Aorta (tissue), 5 donors: ENCODE data around the gene ADRB2. TPM values are rescaled to one million over a fixed set of nuclear protein-coding genes. Genes with fewer than 3 reads are reported as not detected.
"Not testable (repeated sequence)": the region's sequence is repeated elsewhere in the genome, so short reads cannot be mapped to it uniquely, and the experiment has no call there.

Experiments
- ATAC-seq: fragments of 200-7000 bp; cut with Tn5 transposase; one replicate; pipeline ENCODE4 v1.9.1; 2022; ENCODE audit warnings: moderate library complexity; ENCODE audit not compliant: low FRiP score
- DNase-seq, 2 donors: peaks; one replicate each; pipeline ENCODE4 v3.0.0-alpha.2; 2020
- H3K27ac ChIP-seq, 2 donors: one replicate each; pipeline ENCODE4 v1.5.1; 2013; ENCODE audit warnings: low read length in 2 of 2, mild to moderate bottlenecking in 2 of 2, moderate library complexity in 2 of 2, control low read depth in 1 of 2, inconsistent platforms in 1 of 2, low read depth in 1 of 2
- H3K27me3 ChIP-seq, 2 donors: one replicate each; pipeline ENCODE4 v1.6.1; 2013; ENCODE audit warnings: control low read depth in 1 of 2, low read length in 1 of 2, mild to moderate bottlenecking in 1 of 2, moderate library complexity in 1 of 2; ENCODE audit not compliant: insufficient read depth in 2 of 2, control insufficient read depth in 1 of 2
- H3K36me3 ChIP-seq, 2 donors: one replicate each; pipeline ENCODE4 v1.6.1; 2013; ENCODE audit warnings: control low read depth in 1 of 2, low read length in 1 of 2, mild to moderate bottlenecking in 1 of 2; ENCODE audit not compliant: insufficient read depth in 2 of 2, control insufficient read depth in 1 of 2
- H3K4me1 ChIP-seq, 2 donors: one replicate each; pipeline ENCODE4 v1.6.1; 2013; ENCODE audit warnings: low read length in 2 of 2, control low read depth in 1 of 2, mild to moderate bottlenecking in 1 of 2, moderate library complexity in 1 of 2; ENCODE audit not compliant: insufficient read depth in 2 of 2, control insufficient read depth in 1 of 2
- H3K4me3 ChIP-seq, 2 donors: one replicate each; pipeline ENCODE4 v1.5.1; 2013; ENCODE audit warnings: low read length in 2 of 2, control low read depth in 1 of 2, mild to moderate bottlenecking in 1 of 2
- H3K9me3 ChIP-seq: one replicate; pipeline ENCODE4 v1.6.1; 2013; ENCODE audit warnings: mild to moderate bottlenecking, low read length; ENCODE audit not compliant: control insufficient read depth
- WGBS, 2 donors: extraction: QIAGEN DNeasy Blood & Tissue Kit; methylation state at CpG; one replicate each; pipeline ENCODE4 v1.1.7; 2013; 5-methylcytosine and 5-hydroxymethylcytosine counted together
- intact Hi-C, 2 donors: fragments of 100-400 bp; cut with DNase I; formaldehyde crosslinking; loops; one replicate each; pipeline versions ENCODE4 v1.14.2 to v1.15.0; 2022
- polyA plus RNA-seq, 2 donors: library from polyadenylated mRNA; stranded (reverse); fragments of 200-250 nt; gene quantifications; one replicate each; pipeline ENCODE4 v1.2.3, GENCODE V29; 2013
- total RNA-seq, 2 donors: library from RNA; stranded (reverse); fragmentation: NEBNext Ultra II Directional; extraction: Animal tissue kit (Norgen Biotek cat#: 25700); gene quantifications; one replicate each; pipeline ENCODE4 v1.2.1, GENCODE V29; 2021
- donor health status: healthy with polysubstance abuse.
- donor health status: Bipolar disorder and iron deficiency.
- donor health status: DM: no; HTN: no; CAD: no.
- donor health status: DM: no; HTN: no; CAD: no.
- donor health status: DM: yes; HTN: yes; CAD: no.

ADRB2 gene
- total and polyA plus RNA-seq, 4 donors = 0.13 to 4.5 (median 1.4) TPM

GRCh38 chr5:148875205-148875875 lies 48.9 kb downstream of the ADRB2 start:
- intact Hi-C loops = no loop called here
- no peaks in the 10 kb centered on the region for H3K36me3 ChIP-seq
- H3K4me3 ChIP-seq = no peak overlapping the region
- no peak for ATAC-seq
- no peak for DNase-seq
- H3K27ac ChIP-seq = no peak overlapping the region
- WGBS, 2 donors = 45 to 47% methylated on average over 4 of the region's 4 CpGs
- H3K4me1 ChIP-seq = peaks cover 0 to 2% of the 10 kb centered on the region in 2 donors
- H3K27me3 ChIP-seq = no peaks in the 10 kb centered on the region
- no peaks in the 10 kb centered on the region for H3K9me3 ChIP-seq

- intact Hi-C loops, DNase-seq, H3K4me3 ChIP-seq, H3K36me3 ChIP-seq, H3K27me3 ChIP-seq, H3K4me1 ChIP-seq, H3K9me3 ChIP-seq, ATAC-seq, H3K27ac ChIP-seq: not testable (repeated sequence)
- WGBS, 2 donors = 96 to 98% methylated on average over 5 of the region's 5 CpGs
These were observed 51.0 kb downstream of the ADRB2 start for GRCh38 chr5:148877436-148877835.

Other genes with a start within 250 kb of the ADRB2 start
- gene HTR4, start 172.1 kb upstream of the ADRB2 start, total RNA-seq = under 1 TPM in 1 of 2 donors, not detected in 1; 0.90 TPM
- gene HTR4, start 172.1 kb upstream of the ADRB2 start, polyA plus RNA-seq = 1 to 10 TPM; 1.5 to 2.3 TPM
- gene SH3TC2, start 236.5 kb downstream of the ADRB2 start, total RNA-seq = 1 to 10 TPM; 1.1 to 2.9 TPM
- not detected for gene SH3TC2, start 236.5 kb downstream of the ADRB2 start, polyA plus RNA-seq